ENCODE measurements around the gene THSD7A. TPM values are rescaled to one million over a fixed set of nuclear protein-coding genes. Genes with fewer than 3 reads are reported as not detected.

The THSD7A gene
- total and polyA plus RNA-seq, 2 donors from 2014 or later: 5.1 to 24.3 TPM

DNA sequence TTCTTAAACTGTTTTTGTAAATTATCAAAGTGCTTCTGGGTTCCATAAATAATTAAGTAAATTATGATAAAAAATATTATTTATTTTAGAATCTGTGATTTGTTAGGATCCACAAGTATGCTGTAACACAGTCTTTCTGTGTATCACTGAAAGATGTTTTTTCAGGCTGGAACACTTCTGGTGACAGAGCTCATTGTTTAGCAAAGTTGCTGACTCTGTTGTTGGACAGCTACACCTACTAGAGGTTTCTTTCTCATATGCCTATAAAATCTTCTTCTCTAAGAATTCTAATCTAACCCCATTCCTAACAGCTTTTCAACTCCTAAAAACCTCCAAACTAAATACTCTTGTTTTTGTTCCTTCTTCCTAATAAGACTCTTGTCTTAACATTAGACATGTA, 176.8 kb downstream of the THSD7A start:
- Histone ChIP-seq H3K4me3 (ENCODE audit: low read length in 3 of 3) (no peak overlapping the region), H3K9ac (ENCODE audit: low read length in 3 of 3) (no peak overlapping the region), H3K4me1 (ENCODE audit: control insufficient read depth in 2 of 3, insufficient read depth in 2 of 3, low read depth in 1 of 3, low read length in 3 of 3) (no peaks in the 10 kb centered on the region), H3K27ac (ENCODE audit: low read depth in 2 of 2, low read length in 2 of 2) (no peak overlapping the region), H3K9me3 (ENCODE audit: control insufficient read depth in 2 of 3, insufficient read depth in 1 of 3, low read length in 3 of 3) (no peaks in the 10 kb centered on the region), H3K36me3 (ENCODE audit: control insufficient read depth in 2 of 3, insufficient read depth in 3 of 3, low read length in 3 of 3) (no peaks in the 10 kb centered on the region), H3K27me3 (ENCODE audit: control insufficient read depth, insufficient read depth, low read length) (no peaks in the 10 kb centered on the region)
- TF ChIP-seq, protein P1, sequence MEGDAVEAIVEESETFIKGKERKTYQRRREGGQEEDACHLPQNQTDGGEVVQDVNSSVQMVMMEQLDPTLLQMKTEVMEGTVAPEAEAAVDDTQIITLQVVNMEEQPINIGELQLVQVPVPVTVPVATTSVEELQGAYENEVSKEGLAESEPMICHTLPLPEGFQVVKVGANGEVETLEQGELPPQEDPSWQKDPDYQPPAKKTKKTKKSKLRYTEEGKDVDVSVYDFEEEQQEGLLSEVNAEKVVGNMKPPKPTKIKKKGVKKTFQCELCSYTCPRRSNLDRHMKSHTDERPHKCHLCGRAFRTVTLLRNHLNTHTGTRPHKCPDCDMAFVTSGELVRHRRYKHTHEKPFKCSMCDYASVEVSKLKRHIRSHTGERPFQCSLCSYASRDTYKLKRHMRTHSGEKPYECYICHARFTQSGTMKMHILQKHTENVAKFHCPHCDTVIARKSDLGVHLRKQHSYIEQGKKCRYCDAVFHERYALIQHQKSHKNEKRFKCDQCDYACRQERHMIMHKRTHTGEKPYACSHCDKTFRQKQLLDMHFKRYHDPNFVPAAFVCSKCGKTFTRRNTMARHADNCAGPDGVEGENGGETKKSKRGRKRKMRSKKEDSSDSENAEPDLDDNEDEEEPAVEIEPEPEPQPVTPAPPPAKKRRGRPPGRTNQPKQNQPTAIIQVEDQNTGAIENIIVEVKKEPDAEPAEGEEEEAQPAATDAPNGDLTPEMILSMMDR (IDR thresholded peaks at IDR 0.05; ENCODE audit: borderline replicate concordance, extremely low read depth, insufficient read depth): no peak
- FAIRE-seq (no peak), DNase-seq (no peak)
- intact Hi-C loops (cut with DNase I): no loop called here

DNA sequence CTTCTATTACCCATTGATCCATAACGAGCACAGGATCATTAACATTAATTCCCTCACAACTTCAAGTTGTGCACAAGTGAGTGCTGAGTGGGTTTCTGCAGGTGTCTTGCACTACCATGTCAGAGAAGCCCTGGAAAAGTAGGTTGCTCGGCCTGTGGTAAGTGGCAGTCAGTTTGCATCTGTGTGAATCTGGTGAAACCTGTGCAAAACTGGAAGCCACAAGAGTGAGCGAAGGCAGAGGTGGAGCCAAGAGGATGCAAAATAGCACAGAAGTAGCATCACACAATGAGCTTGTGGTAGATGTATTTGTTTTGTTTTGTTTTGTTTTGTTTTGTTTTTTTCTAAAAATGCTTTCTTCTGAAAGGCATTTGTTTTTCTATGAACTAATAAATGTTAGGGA, 181.5 kb downstream of the THSD7A start:
- Histone ChIP-seq H3K27me3 (ENCODE audit: control insufficient read depth, insufficient read depth, low read length) (no peaks in the 10 kb centered on the region), H3K9me3 (ENCODE audit: control insufficient read depth in 2 of 3, insufficient read depth in 1 of 3, low read length in 3 of 3) (no peaks in the 10 kb centered on the region), H3K9ac (ENCODE audit: low read length in 3 of 3) (no peak overlapping the region), H3K27ac (ENCODE audit: low read depth in 2 of 2, low read length in 2 of 2) (no peak overlapping the region), H3K4me3 (ENCODE audit: low read length in 3 of 3) (no peak overlapping the region), H3K4me1 (ENCODE audit: control insufficient read depth in 2 of 3, insufficient read depth in 2 of 3, low read depth in 1 of 3, low read length in 3 of 3) (no peaks in the 10 kb centered on the region), H3K36me3 (ENCODE audit: control insufficient read depth in 2 of 3, insufficient read depth in 3 of 3, low read length in 3 of 3) (no peaks in the 10 kb centered on the region)
- no peak for FAIRE-seq
- TF ChIP-seq, protein P1 (IDR thresholded peaks at IDR 0.05; ENCODE audit: borderline replicate concordance, extremely low read depth, insufficient read depth): no peak
- intact Hi-C loops (cut with DNase I): no loop called here
- no peak for DNase-seq

GRCh38 chr7:11650030-11650429, 182.0 kb downstream of the THSD7A start:
- Histone ChIP-seq H3K9me3 (ENCODE audit: control insufficient read depth in 2 of 3, insufficient read depth in 1 of 3, low read length in 3 of 3) (no peaks in the 10 kb centered on the region), H3K4me1 (ENCODE audit: control insufficient read depth in 2 of 3, insufficient read depth in 2 of 3, low read depth in 1 of 3, low read length in 3 of 3) (no peaks in the 10 kb centered on the region), H3K36me3 (ENCODE audit: control insufficient read depth in 2 of 3, insufficient read depth in 3 of 3, low read length in 3 of 3) (no peaks in the 10 kb centered on the region), H3K4me3 (ENCODE audit: low read length in 3 of 3) (no peak overlapping the region), H3K27me3 (ENCODE audit: control insufficient read depth, insufficient read depth, low read length) (no peaks in the 10 kb centered on the region), H3K9ac (ENCODE audit: low read length in 3 of 3) (no peak overlapping the region), H3K27ac (ENCODE audit: low read depth in 2 of 2, low read length in 2 of 2) (no peak overlapping the region)
- FAIRE-seq (no peak), DNase-seq (no peak)
- TF ChIP-seq, protein P1 (IDR thresholded peaks at IDR 0.05; ENCODE audit: borderline replicate concordance, extremely low read depth, insufficient read depth): no peak
- intact Hi-C loops (cut with DNase I): no loop called here

DNA sequence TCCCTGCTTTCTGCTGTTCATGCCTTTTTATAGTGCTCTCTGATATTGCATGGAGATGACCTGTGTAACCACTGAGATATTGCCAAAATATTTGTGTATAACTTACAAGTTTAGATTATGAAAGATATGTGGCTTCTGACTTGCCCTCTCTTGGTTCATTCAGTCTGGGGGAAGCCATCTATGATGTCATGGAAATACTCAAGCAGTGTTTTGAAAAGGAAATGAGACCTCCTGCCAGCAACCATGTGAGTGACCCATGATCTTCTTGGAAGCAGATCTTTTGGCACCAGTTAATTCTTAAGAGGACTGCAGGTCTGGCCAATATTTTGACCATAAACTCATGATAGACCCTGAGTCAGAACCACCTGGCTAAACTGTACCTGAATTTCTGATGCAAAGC, 183.0 kb downstream of the THSD7A start:
- H3K27ac ChIP-seq (ENCODE audit: low read depth in 2 of 2, low read length in 2 of 2): no peak overlapping the region
- intact Hi-C loops (cut with DNase I): no loop called here
- TF ChIP-seq, protein P1 (IDR thresholded peaks at IDR 0.05; ENCODE audit: borderline replicate concordance, extremely low read depth, insufficient read depth): no peak
- no peaks in the 10 kb centered on the region for H3K4me1 ChIP-seq (ENCODE audit: control insufficient read depth in 2 of 3, insufficient read depth in 2 of 3, low read depth in 1 of 3, low read length in 3 of 3)
- no peak overlapping the region for H3K4me3 ChIP-seq (ENCODE audit: low read length in 3 of 3)
- no peak overlapping the region for H3K9ac ChIP-seq (ENCODE audit: low read length in 3 of 3)
- FAIRE-seq (no peak), DNase-seq (peak in 1 of 5 donors; percentile 24)
- H3K27me3 ChIP-seq (ENCODE audit: control insufficient read depth, insufficient read depth, low read length): no peaks in the 10 kb centered on the region
- H3K9me3 ChIP-seq (ENCODE audit: control insufficient read depth in 2 of 3, insufficient read depth in 1 of 3, low read length in 3 of 3): no peaks in the 10 kb centered on the region
- H3K36me3 ChIP-seq (ENCODE audit: control insufficient read depth in 2 of 3, insufficient read depth in 3 of 3, low read length in 3 of 3): no peaks in the 10 kb centered on the region
